Right lobe of liver (tissue), 6 donors: ENCODE results near the gene MBD3. TPM values are rescaled to one million over a fixed set of nuclear protein-coding genes. Genes with fewer than 3 reads are reported as not detected.

Source experiments
- ATAC-seq, 4 donors: fragments of 200-7000 bp; cut with Tn5 transposase; one replicate each; pipeline ENCODE4 v1.9.1; 2020; ENCODE audit warnings: mild to moderate bottlenecking in 4 of 4, moderate library complexity in 4 of 4
- DNase-seq, 3 donors: peaks; one replicate each; pipeline ENCODE4 v3.0.0-alpha.2; 2020
- H3K27ac ChIP-seq, 3 donors: fragments of 200-600 bp; one replicate each; pipeline ENCODE4 v1.8.0; 2022
- H3K27me3 ChIP-seq, 2 donors: fragments of 200-600 bp; one replicate each; pipeline ENCODE4 v1.8.0; 2022
- H3K36me3 ChIP-seq, 4 donors: fragments of 200-600 bp; sonication (generic) in 1 of 4; one replicate each; pipeline versions ENCODE4 v1.5.1 to v1.8.0; 2017 to 2022; ENCODE audit warnings: control low read depth in 1 of 4
- H3K4me1 ChIP-seq, 4 donors: fragments of 200-600 bp; sonication (generic) in 1 of 4; one replicate each; pipeline versions ENCODE4 v1.5.1 to v1.8.0; 2017 to 2022; ENCODE audit warnings: control low read depth in 1 of 4
- H3K4me3 ChIP-seq, 3 donors: fragments of 200-600 bp; one replicate each; pipeline ENCODE4 v1.8.0; 2022
- H3K9me3 ChIP-seq, 4 donors: fragments of 200-600 bp; sonication (generic) in 1 of 4; one replicate each; pipeline versions ENCODE4 v1.5.1 to v1.8.0; 2017 to 2022; ENCODE audit warnings: control low read depth in 1 of 4
- CTCF ChIP-seq, 4 donors: fragments of 200-600 bp in 3 of 4; fragments of 450-650 bp in 1 of 4; IDR thresholded peaks; one replicate each; pipeline versions ENCODE4 v1.5.1 to v1.8.0; 2016 to 2022; ENCODE audit warnings: antibody characterized with exemption in 4 of 4, mild to moderate bottlenecking in 2 of 4
- POLR2A ChIP-seq: fragments of 450-650 bp; IDR thresholded peaks from one replicate; pipeline ENCODE4 v1.6.1; 2017; ENCODE audit warnings: antibody characterized with exemption, mild to moderate bottlenecking
- WGBS: methylation state at CpG from one replicate; pipeline ENCODE4 v1.1.6; 2018; ENCODE audit warnings: low coverage, low lambda C conversion rate; ENCODE audit not compliant: insufficient coverage; ENCODE audit errors: missing lambda C conversion rate; 5-methylcytosine and 5-hydroxymethylcytosine counted together
- intact Hi-C, 2 donors: fragments of 100-400 bp; cut with DNase I; formaldehyde crosslinking; loops; one replicate each; pipeline versions ENCODE4 v1.11.2 to v1.14.1; 2022
- total RNA-seq, 6 experiments: library from RNA; depleted of rRNA in 2 of 6; stranded (reverse); fragments of >200 nt in 2 of 6; fragmentation: NEBNext Ultra II Directional in 3 of 6; extraction: Animal tissue kit (Norgen Biotek cat#: 25700) in 3 of 6; gene quantifications; one replicate each; pipeline versions ENCODE4 v1.1.0 to v1.2.4, GENCODE V29; 2016 to 2023
- donor health status: DM: no; HTN: yes; CAD: no.
- donor health status: DM: no; HTN: no; CAD: no.
- donor health status: DM: no; HTN: no; CAD: no.
- donor health status: DM: no; HTN: yes; CAD: no.
- donor health status: DM: no; HTN: yes; CAD: no.

The MBD3 gene
- total RNA-seq, 6 experiments from 2014 or later, result 27.3 to 72.1 (median 30.1) TPM

GRCh38 chr19:1599460-1599846 lies 6.8 kb upstream of the MBD3 start:
- Histone ChIP-seq H3K4me3 (no peak overlapping the region), H3K27me3 (no peaks in the 10 kb centered on the region), H3K4me1 (peaks cover 0 to 13% (median 0%) of the 10 kb centered on the region in 4 donors), H3K27ac (no peak overlapping the region), H3K36me3 (peaks cover 0 to 31% (median 15%) of the 10 kb centered on the region in 4 donors), H3K9me3 (no peaks in the 10 kb centered on the region)
- TF ChIP-seq POLR2A (no peak), CTCF (IDR thresholded peaks at IDR 0.05) (no peak)
- ATAC-seq, result peak in 1 of 4 donors; percentile 31
- no peak for DNase-seq
- intact Hi-C loops, result no loop called here
- no CpG with 5 or more reads among the region's 15 CpGs for WGBS

- Histone ChIP-seq H3K4me1 (peaks cover 0 to 8% (median 0%) of the 10 kb centered on the region in 4 donors), H3K9me3 (no peaks in the 10 kb centered on the region), H3K27me3 (no peaks in the 10 kb centered on the region), H3K4me3 (no peak overlapping the region), H3K27ac (no peak overlapping the region), H3K36me3 (peaks cover 0 to 31% (median 15%) of the 10 kb centered on the region in 4 donors)
- WGBS, result 100% methylated on average over 2 of the region's 20 CpGs
- TF ChIP-seq CTCF (IDR thresholded peaks at IDR 0.05) (no peak), POLR2A (no peak)
- DNase-seq (no peak), ATAC-seq (no peak)
- intact Hi-C loops, result no loop called here
Measured at GRCh38 chr19:1598777-1599459, 6.3 kb upstream of the MBD3 start.

- no peaks in the 10 kb centered on the region for H3K9me3 ChIP-seq
- peaks cover 0 to 20% (median 12%) of the 10 kb centered on the region in 4 donors for H3K36me3 ChIP-seq
- no peaks in the 10 kb centered on the region for H3K27me3 ChIP-seq
- no peak overlapping the region for H3K27ac ChIP-seq
- DNase-seq, result no peak
- TF ChIP-seq CTCF (IDR thresholded peaks at IDR 0.05), result no peak
- TF ChIP-seq POLR2A, result no peak
- intact Hi-C loops, result no loop called here
- WGBS, result 20% methylated on average over 2 of the region's 10 CpGs
- peak overlapping the region in 1 of 3 donors; percentile 58 for H3K4me3 ChIP-seq
- H3K4me1 ChIP-seq, result peaks cover 0 to 10% (median 4%) of the 10 kb centered on the region in 4 donors
- no peak for ATAC-seq
Measured at GRCh38 chr19:1593501-1593772, 772 bp upstream of the MBD3 start.

- Histone ChIP-seq H3K4me1 (peaks cover 0 to 19% (median 8%) of the 10 kb centered on the region in 4 donors), H3K27ac (peak overlapping the region; percentile 79 to 91 (median 88)), H3K27me3 (no peaks in the 10 kb centered on the region), H3K9me3 (no peaks in the 10 kb centered on the region), H3K36me3 (peaks cover 0 to 9% (median 4%) of the 10 kb centered on the region in 4 donors), H3K4me3 (peak overlapping the region; percentile 82 to 85 (median 84))
- intact Hi-C loops, result no loop called here
- peak; percentile 87 to 91 (median 88) for DNase-seq
- WGBS, result no CpG with 5 or more reads among the region's 94 CpGs
- peak; percentile 89 for TF ChIP-seq POLR2A
- TF ChIP-seq CTCF (IDR thresholded peaks at IDR 0.05), result no peak
- ATAC-seq, result peak; percentile 68 to 85 (median 76)
Measured at GRCh38 chr19:1592024-1592754, 476 bp downstream of the MBD3 start.
